BLaER1 (cell line): ENCODE data around the gene DNAJB8.

Source experiments
- H3K27ac ChIP-seq: shearing (Covaris generic); formaldehyde crosslinking; 2 replicates; pipeline ENCODE4 v1.8.1; 2022
- H3K27me3 ChIP-seq: shearing (Covaris generic); formaldehyde crosslinking; 2 replicates; pipeline ENCODE4 v1.8.1; 2022
- H3K36me3 ChIP-seq: shearing (Covaris generic); formaldehyde crosslinking; 2 replicates; pipeline ENCODE4 v1.8.1; 2022
- H3K4me1 ChIP-seq: shearing (Covaris generic); formaldehyde crosslinking; 2 replicates; pipeline ENCODE4 v1.8.1; 2022
- H3K4me2 ChIP-seq: shearing (Covaris generic); formaldehyde crosslinking; 2 replicates; pipeline ENCODE4 v1.8.1; 2022
- H3K4me3 ChIP-seq: shearing (Covaris generic); formaldehyde crosslinking; 2 replicates; pipeline ENCODE4 v1.8.1; 2022
- H3K9ac ChIP-seq: shearing (Covaris generic); formaldehyde crosslinking; 2 replicates; pipeline ENCODE4 v1.8.1; 2022
- H3K9me3 ChIP-seq: shearing (Covaris generic); formaldehyde crosslinking; 2 replicates; pipeline ENCODE4 v1.8.1; 2022
- H4K20me1 ChIP-seq: shearing (Covaris generic); formaldehyde crosslinking; 2 replicates; pipeline ENCODE4 v1.8.1; 2022
- Cebpa-rat ChIP-seq: shearing (Covaris generic); IDR thresholded peaks from 2 replicates; pipeline ENCODE4 v1.8.1; 2022

Gene DNAJB8

DNA sequence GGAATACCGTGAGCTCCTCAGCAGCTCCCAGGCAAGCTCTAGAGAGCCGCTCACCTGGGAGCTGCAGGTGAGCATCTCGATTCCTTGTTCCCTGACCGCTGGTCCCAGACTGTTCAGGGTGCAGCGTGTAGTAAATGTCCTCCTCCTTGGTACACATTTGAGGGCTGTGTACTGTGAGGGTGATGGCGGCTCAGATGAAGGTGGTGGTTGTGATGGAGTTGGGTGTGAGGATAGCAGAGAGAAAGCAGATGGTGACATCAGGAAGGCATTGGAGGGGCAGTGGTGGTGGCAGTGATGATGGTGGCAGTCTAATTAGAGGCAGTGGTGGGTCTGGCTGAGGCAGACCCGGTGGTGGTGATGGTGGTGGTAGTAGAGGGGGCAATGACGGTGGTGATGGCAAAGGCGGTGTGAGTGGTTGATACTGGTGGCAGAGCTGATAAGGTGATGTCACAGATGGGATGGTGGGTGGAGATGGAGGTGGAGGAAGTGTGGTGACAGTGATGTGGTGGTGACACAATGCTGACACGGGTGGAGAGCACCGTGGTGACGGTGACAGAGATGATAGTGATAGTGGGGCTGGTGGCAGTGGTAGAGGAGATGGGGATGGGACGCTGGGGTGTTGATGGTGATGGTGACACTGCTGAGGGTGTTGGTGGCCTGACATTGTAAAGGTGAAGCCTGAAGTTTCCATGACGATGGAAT, at the start of gene DNAJB8:
TSS of gene DNAJB8 (minus strand) at position 51 of the 702 bp plus-strand sequence. CDS start 3,645 bp downstream, outside the sequence.
- H3K9me3 ChIP-seq, result no peaks in the 10 kb centered on the region
- no peak within 1 kb of the TSS for H3K4me3 ChIP-seq
- H3K4me2 ChIP-seq, result no peak within 1 kb of the TSS
- H3K27me3 ChIP-seq, result no peaks in the 10 kb centered on the region
- no peaks in the 10 kb centered on the region for H3K36me3 ChIP-seq
- no peaks in the 10 kb centered on the region for H4K20me1 ChIP-seq
- no peak for TF ChIP-seq Cebpa-rat
- H3K4me1 ChIP-seq, result peaks cover 6% of the 10 kb centered on the region; the same call in 1 of the 2 replicates
- H3K27ac ChIP-seq, result no peak within 1 kb of the TSS
- no peak within 1 kb of the TSS for H3K9ac ChIP-seq

DNA sequence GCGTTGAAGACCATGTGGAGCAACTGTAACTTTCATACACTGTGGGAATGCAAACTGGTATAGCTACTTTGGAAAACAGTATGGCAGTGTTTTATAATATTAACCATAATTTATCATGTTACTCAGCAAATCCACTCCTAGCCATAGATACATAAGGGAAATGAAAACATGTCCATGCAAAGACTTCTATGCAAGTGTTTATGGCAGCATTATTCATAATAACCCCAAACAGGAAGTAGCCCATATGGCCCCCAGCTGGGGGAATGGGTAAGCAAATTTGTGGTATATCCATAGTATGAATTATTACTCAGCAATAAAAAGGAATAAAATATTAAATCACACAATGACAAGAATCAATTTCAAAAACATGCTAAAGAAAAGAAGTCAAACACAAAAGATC, 49.3 kb upstream of the DNAJB8 start:
- Histone ChIP-seq H3K9me3 (peaks cover 13% of the 10 kb centered on the region), H3K36me3 (no peaks in the 10 kb centered on the region), H3K9ac (no peak overlapping the region), H3K27ac (no peak overlapping the region), H3K4me2 (no peak overlapping the region), H3K4me3 (no peak overlapping the region), H4K20me1 (no peaks in the 10 kb centered on the region), H3K4me1 (no peaks in the 10 kb centered on the region), H3K27me3 (no peaks in the 10 kb centered on the region)
- TF ChIP-seq Cebpa-rat, result no peak

DNA sequence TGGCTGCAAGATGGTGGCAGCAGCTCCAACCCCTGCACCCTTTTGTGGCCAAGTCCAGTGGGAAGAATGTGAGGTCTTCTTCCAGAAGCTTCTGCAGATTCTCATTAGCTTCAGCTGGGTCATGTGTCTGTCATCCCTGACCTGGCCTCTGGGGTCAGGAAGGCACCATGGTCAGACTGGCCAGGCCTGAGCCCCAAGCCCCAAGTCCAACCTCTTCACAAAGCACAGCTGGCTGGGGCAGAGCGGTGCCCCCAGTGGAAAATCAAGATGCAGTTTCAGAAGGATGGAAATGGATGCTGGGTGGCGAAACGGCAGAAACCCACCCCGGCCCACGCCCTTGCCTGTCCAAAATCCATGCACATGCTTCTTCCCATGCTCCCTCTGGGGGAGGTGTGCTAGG, 42.2 kb upstream of the DNAJB8 start:
- H4K20me1 ChIP-seq, result no peaks in the 10 kb centered on the region
- H3K4me3 ChIP-seq, result no peak overlapping the region
- no peaks in the 10 kb centered on the region for H3K4me1 ChIP-seq
- H3K9ac ChIP-seq, result no peak overlapping the region
- H3K36me3 ChIP-seq, result no peaks in the 10 kb centered on the region
- H3K27me3 ChIP-seq, result no peaks in the 10 kb centered on the region
- H3K27ac ChIP-seq, result no peak overlapping the region
- no peak overlapping the region for H3K4me2 ChIP-seq
- peaks cover 13% of the 10 kb centered on the region for H3K9me3 ChIP-seq
- TF ChIP-seq Cebpa-rat, result no peak

DNA sequence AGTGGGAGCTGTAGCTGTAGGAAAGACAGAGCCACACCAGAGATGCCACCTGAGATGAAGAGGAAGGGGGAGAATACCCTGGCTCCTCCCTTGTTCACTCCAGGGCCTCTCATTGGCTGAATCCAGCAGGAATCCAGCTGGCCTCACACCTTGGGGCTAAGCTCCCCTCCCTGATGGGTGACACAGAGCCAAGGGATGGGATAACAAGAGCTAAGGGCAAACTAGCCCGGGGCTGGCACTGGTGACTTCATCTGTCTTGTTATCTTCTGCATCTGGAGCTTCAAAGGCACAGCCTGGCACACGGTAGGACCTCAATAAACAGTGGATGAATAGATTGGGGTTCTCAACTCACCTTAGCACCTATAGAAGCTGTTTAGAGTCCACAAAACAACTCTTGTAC, 40.1 kb upstream of the DNAJB8 start:
- H3K27me3 ChIP-seq, result no peaks in the 10 kb centered on the region
- TF ChIP-seq Cebpa-rat, result no peak

DNA sequence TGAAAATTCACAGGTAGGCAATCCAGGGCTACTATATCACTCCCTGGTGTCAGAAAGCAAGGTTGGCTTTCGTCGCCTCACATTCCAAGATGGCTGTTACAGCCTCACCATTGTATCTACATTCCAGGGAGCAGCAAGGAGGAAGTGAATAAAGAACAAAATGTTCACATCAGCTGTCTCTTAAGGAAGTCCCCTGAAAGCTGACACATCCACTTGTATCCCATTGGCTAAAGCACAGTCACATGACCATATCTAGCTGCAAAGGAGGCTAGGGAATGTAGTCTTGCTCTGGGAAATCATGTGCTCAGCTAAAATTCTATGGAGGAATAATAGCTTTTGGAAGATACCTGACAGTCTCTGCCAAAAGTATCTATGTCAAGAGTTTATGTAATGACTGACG, 39.1 kb upstream of the DNAJB8 start:
- Histone ChIP-seq H3K4me3 (no peak overlapping the region), H3K36me3 (no peaks in the 10 kb centered on the region), H3K9ac (no peak overlapping the region), H3K4me2 (no peak overlapping the region), H3K27ac (no peak overlapping the region), H3K4me1 (no peaks in the 10 kb centered on the region), H3K27me3 (no peaks in the 10 kb centered on the region), H4K20me1 (no peaks in the 10 kb centered on the region), H3K9me3 (peaks cover 11% of the 10 kb centered on the region)
- no peak for TF ChIP-seq Cebpa-rat

More for the DNA sequence above, 40.1 kb upstream of the DNAJB8 start:
- H3K27ac ChIP-seq, result no peak overlapping the region
- no peaks in the 10 kb centered on the region for H3K4me1 ChIP-seq
- H3K36me3 ChIP-seq, result no peaks in the 10 kb centered on the region
- no peak overlapping the region for H3K4me2 ChIP-seq
- peaks cover 11% of the 10 kb centered on the region for H3K9me3 ChIP-seq
- no peak overlapping the region for H3K9ac ChIP-seq
- no peak overlapping the region for H3K4me3 ChIP-seq
- no peaks in the 10 kb centered on the region for H4K20me1 ChIP-seq

DNA sequence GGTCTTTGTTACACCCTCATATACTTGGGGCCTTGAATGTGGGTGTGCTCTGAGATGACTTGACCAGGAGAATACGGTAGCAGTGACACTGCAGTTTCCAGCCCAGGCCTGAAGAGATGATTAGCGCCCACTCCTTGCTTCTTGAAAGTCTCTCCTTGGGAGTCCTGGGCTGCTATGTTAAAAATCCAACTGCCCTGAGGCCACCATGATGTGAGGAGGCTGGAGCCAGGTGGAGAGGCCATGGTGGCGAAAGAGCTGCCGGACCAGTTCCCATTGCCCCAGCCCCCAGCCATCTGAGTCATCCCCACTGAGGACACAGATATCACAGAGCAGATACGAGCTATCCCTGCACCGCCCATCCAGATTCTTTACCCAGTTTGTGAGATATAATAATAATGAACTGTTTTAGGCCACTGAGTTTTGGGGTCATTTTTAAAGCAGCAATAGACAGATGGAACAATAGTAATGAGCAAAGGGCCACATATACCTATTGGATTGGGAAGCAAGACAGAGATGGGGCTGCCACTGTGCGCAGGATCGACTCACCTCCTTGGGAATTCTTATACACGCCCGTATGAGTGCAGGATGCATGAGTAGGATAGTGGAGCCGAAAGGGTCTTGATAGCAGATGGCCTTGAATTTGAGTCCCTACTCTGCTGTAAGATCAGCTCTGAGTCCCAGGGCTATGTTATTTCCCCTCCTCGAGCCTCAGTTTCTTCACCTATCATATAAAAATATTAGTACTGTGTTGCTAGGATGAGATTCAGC, 38.5 kb upstream of the DNAJB8 start:
- Histone ChIP-seq H3K4me1 (no peaks in the 10 kb centered on the region), H3K9ac (no peak overlapping the region), H3K9me3 (peaks cover 7% of the 10 kb centered on the region), H4K20me1 (no peaks in the 10 kb centered on the region), H3K27me3 (no peaks in the 10 kb centered on the region), H3K4me3 (no peak overlapping the region), H3K4me2 (no peak overlapping the region), H3K27ac (no peak overlapping the region), H3K36me3 (no peaks in the 10 kb centered on the region)
- no peak for TF ChIP-seq Cebpa-rat

DNA sequence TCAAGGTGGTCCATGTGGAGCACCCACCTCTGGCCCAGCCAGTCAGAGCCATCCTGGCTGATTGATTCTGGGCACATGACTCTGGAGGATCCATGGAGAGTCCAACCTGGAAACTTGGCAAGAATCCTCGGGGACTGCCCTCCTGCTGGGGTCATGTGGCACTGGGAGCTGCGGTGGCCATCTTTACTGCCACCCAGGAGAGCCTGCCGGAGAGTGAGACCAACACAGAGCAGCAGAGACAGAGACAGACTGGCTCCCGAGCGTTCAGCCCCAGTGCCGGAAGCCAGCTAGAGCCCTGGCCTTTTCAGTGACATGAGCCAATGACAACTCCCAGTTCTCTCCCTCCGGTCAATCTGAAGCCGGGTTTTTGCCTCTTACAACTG, 37.8 kb upstream of the DNAJB8 start:
- no peak overlapping the region for H3K4me2 ChIP-seq
- TF ChIP-seq Cebpa-rat, result no peak
- H3K9me3 ChIP-seq, result peaks cover 4% of the 10 kb centered on the region; the same call in 1 of the 2 replicates
- no peaks in the 10 kb centered on the region for H3K27me3 ChIP-seq
- no peaks in the 10 kb centered on the region for H4K20me1 ChIP-seq
- no peak overlapping the region for H3K4me3 ChIP-seq
- H3K4me1 ChIP-seq, result no peaks in the 10 kb centered on the region
- H3K27ac ChIP-seq, result no peak overlapping the region
- H3K9ac ChIP-seq, result no peak overlapping the region
- H3K36me3 ChIP-seq, result no peaks in the 10 kb centered on the region

DNA sequence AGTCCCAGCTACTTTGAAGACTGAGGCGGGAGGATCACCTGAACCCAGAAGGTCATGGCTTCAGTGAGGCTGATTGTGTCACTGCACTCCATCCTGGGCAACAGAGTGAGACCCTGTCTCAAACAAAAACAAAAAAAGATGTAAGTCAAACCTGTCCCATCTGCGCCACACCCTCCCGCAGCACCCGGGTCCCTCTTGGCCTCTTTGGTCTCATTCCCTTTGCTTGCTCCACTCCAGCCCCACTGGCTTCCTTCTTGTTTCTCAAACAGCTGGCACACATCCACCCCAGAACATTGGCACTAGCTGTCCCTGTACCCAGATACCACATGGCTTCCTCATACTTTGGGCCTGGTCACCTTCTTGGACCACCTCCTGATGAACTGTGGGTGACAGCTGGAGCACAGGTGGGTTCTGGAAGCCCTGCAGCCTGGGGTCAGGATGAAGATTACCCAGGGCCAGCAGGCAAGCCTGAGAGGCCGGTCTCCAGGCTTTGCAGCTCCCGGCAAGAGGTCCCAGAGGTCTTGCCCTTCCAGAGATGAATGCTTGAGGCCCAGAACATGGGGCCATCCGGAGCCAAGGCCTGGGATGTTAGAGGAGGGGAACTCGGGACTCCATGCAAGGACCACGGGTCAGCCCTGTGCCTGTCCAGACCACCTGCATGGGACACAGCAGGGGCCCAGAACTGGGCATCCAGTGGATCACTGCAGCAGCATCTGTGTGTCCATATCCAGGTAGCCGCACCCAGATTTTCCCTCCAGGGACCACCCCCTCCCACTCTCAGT, 37.3 kb upstream of the DNAJB8 start:
- Histone ChIP-seq H3K4me1 (no peaks in the 10 kb centered on the region), H3K9me3 (peaks cover 4% of the 10 kb centered on the region; the same call in 1 of the 2 replicates), H3K4me2 (no peak overlapping the region), H3K27ac (no peak overlapping the region), H3K27me3 (peaks cover under 1% of the 10 kb centered on the region; the same call in 1 of the 2 replicates), H3K4me3 (no peak overlapping the region), H3K36me3 (no peaks in the 10 kb centered on the region), H3K9ac (no peak overlapping the region), H4K20me1 (no peaks in the 10 kb centered on the region)
- TF ChIP-seq Cebpa-rat, result no peak

DNA sequence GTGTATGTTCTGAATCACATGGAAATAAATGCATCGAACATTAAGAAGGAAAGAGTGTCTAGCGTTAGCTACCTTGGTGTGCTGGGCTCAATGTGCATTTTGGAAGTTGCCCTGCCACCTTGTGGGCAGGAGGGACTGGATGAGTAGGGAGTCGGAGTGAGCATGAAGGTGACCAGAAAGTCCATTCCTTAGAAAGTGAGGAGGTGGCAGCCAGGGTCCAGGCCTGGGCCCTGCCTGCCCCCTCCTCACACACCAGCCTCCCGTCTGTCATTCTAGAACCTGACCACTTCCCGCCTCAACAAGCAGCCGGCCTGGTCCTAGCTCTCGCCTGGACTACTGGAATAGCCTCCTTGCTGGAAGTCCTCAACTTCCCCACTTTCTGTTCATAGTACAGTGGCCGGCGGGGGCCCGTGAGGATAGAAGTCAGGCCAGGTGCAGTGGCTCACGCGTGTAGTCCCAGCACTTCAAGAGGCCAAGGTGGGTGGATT, 36.5 kb upstream of the DNAJB8 start:
- no peak overlapping the region for H3K27ac ChIP-seq
- no peak overlapping the region for H3K4me3 ChIP-seq
- no peak for TF ChIP-seq Cebpa-rat
- H3K27me3 ChIP-seq, result peaks cover 7% of the 10 kb centered on the region; the same call in 1 of the 2 replicates
- peaks cover 4% of the 10 kb centered on the region; the same call in 1 of the 2 replicates for H3K9me3 ChIP-seq
- no peaks in the 10 kb centered on the region for H4K20me1 ChIP-seq
- H3K9ac ChIP-seq, result no peak overlapping the region
- H3K4me1 ChIP-seq, result no peaks in the 10 kb centered on the region
- H3K36me3 ChIP-seq, result no peaks in the 10 kb centered on the region
- no peak overlapping the region for H3K4me2 ChIP-seq
